ENCODE results near the gene KIF26B. TPM values are rescaled to one million over a fixed set of nuclear protein-coding genes. Genes with fewer than 3 reads are reported as not detected.

The KIF26B gene
- total and polyA plus RNA-seq, 2 experiments from 2014 or later, result 0.03 to 0.76 TPM

DNA sequence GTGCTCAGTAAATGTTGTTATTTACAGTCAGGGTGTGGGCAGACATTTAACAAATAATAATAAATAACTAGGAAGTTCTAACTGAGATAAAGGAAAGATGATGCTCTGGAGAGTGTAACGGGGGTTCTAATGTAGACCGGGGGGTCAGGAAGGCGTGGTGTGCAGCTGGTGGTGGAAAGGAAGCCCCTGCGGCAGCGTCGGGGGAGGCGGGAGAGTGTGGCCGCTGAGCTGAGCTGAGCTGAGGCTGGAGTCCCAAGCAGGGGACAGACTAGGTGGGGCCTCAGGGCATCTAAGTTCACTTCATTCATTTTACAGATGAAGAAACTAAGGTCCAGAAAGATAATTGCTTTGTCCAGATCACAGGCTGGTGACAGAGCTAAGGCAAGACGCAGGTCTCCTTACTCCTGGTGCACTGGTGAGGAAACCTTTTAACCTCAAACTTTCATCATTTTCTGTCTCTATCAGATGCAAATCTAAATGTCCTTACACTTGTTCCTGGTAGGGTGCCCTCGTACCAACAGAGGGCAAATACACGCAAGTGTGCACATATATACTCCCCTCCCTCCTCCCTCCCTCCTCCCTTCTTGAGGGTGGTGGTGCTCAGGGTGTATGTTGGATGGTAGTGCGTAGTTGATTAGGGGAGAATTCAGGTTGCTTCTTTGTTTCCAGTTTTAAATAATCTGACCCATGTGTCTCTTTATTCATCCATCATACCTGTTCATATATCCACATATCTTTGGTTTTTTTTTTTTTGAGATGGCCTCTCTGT lies 44.1 kb downstream of the KIF26B start:
- H3K79me2 ChIP-seq (replicated peaks; ENCODE audit: insufficient read depth), result no peaks in the 10 kb centered on the region
- DNase-seq (ENCODE audit: low spot score), result no peak
- 0 out of 2 replicates have a peak overlapping the region, but pooled peaks have one; percentile 28 for H3K27ac Mint-ChIP-seq
- ATAC-seq, result peak; percentile 33; the same call in 1 of the 3 replicates
- no peak overlapping the region for H2AFZ ChIP-seq
- H3K27me3 ChIP-seq (ENCODE audit: insufficient read depth), result no peaks in the 10 kb centered on the region
- no peak overlapping the region; the same call in 2 of the 3 replicates for H3K4me3 Mint-ChIP-seq
- 0 out of 3 replicates have a peak, but pooled peaks cover 1% of the 10 kb centered on the region for H3K9me3 Mint-ChIP-seq
- no peaks in the 10 kb centered on the region for H3K36me3 ChIP-seq (ENCODE audit: insufficient read depth)
- H3F3A ChIP-seq (replicated peaks; ENCODE audit: low read depth), result no peaks in the 10 kb centered on the region
- H3K4me1 Mint-ChIP-seq, result peaks cover 47% of the 10 kb centered on the region
- no peaks in the 10 kb centered on the region for H3K9me2 ChIP-seq (ENCODE audit: insufficient read depth)
- H3K4me1 ChIP-seq (ENCODE audit: insufficient read depth), result peaks cover 20% of the 10 kb centered on the region
- H3K36me3 Mint-ChIP-seq (ENCODE audit: low read depth), result no peaks in the 10 kb centered on the region
- no peak overlapping the region for H3K4me3 ChIP-seq
- no peak overlapping the region for H3K27ac ChIP-seq (ENCODE audit: low read depth)
- H3K27me3 Mint-ChIP-seq (ENCODE audit: insufficient read depth, low read depth, poor library complexity), result peaks cover 8% of the 10 kb centered on the region
- TF ChIP-seq ETS1 (IDR thresholded peaks at IDR 0.05), result no peak
- no peak for TF ChIP-seq STAT1 (IDR thresholded peaks at IDR 0.05; ENCODE audit: unreplicated experiment)
- TF ChIP-seq ZNF114 (CRISPR knock-in tag; IDR thresholded peaks at IDR 0.05), result no peak
- TF ChIP-seq, protein P1, sequence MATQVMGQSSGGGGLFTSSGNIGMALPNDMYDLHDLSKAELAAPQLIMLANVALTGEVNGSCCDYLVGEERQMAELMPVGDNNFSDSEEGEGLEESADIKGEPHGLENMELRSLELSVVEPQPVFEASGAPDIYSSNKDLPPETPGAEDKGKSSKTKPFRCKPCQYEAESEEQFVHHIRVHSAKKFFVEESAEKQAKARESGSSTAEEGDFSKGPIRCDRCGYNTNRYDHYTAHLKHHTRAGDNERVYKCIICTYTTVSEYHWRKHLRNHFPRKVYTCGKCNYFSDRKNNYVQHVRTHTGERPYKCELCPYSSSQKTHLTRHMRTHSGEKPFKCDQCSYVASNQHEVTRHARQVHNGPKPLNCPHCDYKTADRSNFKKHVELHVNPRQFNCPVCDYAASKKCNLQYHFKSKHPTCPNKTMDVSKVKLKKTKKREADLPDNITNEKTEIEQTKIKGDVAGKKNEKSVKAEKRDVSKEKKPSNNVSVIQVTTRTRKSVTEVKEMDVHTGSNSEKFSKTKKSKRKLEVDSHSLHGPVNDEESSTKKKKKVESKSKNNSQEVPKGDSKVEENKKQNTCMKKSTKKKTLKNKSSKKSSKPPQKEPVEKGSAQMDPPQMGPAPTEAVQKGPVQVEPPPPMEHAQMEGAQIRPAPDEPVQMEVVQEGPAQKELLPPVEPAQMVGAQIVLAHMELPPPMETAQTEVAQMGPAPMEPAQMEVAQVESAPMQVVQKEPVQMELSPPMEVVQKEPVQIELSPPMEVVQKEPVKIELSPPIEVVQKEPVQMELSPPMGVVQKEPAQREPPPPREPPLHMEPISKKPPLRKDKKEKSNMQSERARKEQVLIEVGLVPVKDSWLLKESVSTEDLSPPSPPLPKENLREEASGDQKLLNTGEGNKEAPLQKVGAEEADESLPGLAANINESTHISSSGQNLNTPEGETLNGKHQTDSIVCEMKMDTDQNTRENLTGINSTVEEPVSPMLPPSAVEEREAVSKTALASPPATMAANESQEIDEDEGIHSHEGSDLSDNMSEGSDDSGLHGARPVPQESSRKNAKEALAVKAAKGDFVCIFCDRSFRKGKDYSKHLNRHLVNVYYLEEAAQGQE (IDR thresholded peaks at IDR 0.05; ENCODE audit: unreplicated experiment), result no peak
- TF ChIP-seq CREB1 (CRISPR knock-in tag; IDR thresholded peaks at IDR 0.05; ENCODE audit: low read depth), result no peak
- TF ChIP-seq ZNF331 (CRISPR knock-in tag; IDR thresholded peaks at IDR 0.05; ENCODE audit: low read depth), result no peak
- no peak for TF ChIP-seq JUNB (IDR thresholded peaks at IDR 0.05; ENCODE audit: unreplicated experiment)
- TF ChIP-seq EZH2phosphoT487 (IDR thresholded peaks at IDR 0.05; ENCODE audit: unreplicated experiment), result no peak
- TF ChIP-seq, protein P2, sequence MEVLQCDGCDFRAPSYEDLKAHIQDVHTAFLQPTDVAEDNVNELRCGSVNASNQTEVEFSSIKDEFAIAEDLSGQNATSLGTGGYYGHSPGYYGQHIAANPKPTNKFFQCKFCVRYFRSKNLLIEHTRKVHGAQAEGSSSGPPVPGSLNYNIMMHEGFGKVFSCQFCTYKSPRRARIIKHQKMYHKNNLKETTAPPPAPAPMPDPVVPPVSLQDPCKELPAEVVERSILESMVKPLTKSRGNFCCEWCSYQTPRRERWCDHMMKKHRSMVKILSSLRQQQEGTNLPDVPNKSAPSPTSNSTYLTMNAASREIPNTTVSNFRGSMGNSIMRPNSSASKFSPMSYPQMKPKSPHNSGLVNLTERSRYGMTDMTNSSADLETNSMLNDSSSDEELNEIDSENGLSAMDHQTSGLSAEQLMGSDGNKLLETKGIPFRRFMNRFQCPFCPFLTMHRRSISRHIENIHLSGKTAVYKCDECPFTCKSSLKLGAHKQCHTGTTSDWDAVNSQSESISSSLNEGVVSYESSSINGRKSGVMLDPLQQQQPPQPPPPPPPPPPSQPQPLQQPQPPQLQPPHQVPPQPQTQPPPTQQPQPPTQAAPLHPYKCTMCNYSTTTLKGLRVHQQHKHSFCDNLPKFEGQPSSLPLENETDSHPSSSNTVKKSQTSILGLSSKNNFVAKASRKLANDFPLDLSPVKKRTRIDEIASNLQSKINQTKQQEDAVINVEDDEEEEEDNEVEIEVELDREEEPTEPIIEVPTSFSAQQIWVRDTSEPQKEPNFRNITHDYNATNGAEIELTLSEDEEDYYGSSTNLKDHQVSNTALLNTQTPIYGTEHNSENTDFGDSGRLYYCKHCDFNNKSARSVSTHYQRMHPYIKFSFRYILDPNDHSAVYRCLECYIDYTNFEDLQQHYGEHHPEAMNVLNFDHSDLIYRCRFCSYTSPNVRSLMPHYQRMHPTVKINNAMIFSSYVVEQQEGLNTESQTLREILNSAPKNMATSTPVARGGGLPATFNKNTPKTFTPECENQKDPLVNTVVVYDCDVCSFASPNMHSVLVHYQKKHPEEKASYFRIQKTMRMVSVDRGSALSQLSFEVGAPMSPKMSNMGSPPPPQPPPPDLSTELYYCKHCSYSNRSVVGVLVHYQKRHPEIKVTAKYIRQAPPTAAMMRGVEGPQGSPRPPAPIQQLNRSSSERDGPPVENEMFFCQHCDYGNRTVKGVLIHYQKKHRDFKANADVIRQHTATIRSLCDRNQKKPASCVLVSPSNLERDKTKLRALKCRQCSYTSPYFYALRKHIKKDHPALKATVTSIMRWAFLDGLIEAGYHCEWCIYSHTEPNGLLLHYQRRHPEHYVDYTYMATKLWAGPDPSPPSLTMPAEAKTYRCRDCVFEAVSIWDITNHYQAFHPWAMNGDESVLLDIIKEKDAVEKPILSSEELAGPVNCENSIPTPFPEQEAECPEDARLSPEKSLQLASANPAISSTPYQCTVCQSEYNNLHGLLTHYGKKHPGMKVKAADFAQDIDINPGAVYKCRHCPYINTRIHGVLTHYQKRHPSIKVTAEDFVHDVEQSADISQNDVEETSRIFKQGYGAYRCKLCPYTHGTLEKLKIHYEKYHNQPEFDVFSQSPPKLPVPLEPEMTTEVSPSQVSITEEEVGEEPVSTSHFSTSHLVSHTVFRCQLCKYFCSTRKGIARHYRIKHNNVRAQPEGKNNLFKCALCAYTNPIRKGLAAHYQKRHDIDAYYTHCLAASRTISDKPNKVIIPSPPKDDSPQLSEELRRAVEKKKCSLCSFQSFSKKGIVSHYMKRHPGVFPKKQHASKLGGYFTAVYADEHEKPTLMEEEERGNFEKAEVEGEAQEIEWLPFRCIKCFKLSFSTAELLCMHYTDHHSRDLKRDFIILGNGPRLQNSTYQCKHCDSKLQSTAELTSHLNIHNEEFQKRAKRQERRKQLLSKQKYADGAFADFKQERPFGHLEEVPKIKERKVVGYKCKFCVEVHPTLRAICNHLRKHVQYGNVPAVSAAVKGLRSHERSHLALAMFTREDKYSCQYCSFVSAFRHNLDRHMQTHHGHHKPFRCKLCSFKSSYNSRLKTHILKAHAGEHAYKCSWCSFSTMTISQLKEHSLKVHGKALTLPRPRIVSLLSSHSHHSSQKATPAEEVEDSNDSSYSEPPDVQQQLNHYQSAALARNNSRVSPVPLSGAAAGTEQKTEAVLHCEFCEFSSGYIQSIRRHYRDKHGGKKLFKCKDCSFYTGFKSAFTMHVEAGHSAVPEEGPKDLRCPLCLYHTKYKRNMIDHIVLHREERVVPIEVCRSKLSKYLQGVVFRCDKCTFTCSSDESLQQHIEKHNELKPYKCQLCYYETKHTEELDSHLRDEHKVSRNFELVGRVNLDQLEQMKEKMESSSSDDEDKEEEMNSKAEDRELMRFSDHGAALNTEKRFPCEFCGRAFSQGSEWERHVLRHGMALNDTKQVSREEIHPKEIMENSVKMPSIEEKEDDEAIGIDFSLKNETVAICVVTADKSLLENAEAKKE (CRISPR knock-in tag; IDR thresholded peaks at IDR 0.05), result no peak
- TF ChIP-seq, protein P3, sequence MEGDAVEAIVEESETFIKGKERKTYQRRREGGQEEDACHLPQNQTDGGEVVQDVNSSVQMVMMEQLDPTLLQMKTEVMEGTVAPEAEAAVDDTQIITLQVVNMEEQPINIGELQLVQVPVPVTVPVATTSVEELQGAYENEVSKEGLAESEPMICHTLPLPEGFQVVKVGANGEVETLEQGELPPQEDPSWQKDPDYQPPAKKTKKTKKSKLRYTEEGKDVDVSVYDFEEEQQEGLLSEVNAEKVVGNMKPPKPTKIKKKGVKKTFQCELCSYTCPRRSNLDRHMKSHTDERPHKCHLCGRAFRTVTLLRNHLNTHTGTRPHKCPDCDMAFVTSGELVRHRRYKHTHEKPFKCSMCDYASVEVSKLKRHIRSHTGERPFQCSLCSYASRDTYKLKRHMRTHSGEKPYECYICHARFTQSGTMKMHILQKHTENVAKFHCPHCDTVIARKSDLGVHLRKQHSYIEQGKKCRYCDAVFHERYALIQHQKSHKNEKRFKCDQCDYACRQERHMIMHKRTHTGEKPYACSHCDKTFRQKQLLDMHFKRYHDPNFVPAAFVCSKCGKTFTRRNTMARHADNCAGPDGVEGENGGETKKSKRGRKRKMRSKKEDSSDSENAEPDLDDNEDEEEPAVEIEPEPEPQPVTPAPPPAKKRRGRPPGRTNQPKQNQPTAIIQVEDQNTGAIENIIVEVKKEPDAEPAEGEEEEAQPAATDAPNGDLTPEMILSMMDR (conservative IDR thresholded peaks at IDR 0.05; ENCODE audit: low read depth in 2 of 2), result no peak
- TF ChIP-seq NANOG (IDR thresholded peaks at IDR 0.05; ENCODE audit: borderline replicate concordance), result no peak
- TF ChIP-seq EZH2 (IDR thresholded peaks at IDR 0.05; ENCODE audit: low read depth, unreplicated experiment), result no peak
- TF ChIP-seq POLR2AphosphoS5 (IDR thresholded peaks at IDR 0.05; ENCODE audit: low read depth), result no peak
- no peaks in the 10 kb centered on the region for H4K20me1 ChIP-seq (replicated peaks; ENCODE audit: insufficient read depth)
- no peak overlapping the region for H3K4me2 ChIP-seq
